Measurements from ENCODE around the gene JUP.
"Not testable (repeated sequence)": the region's sequence is repeated elsewhere in the genome, so short reads cannot be mapped to it uniquely, and the experiment has no call there.

JUP gene

GRCh38 chr17:41786227-41787020 is at the start of gene JUP:
Gene JUP (minus strand): TSS chr17:41786711. CDS start chr17:41771854, 14,857 bp downstream.
- no peak for TF ChIP-seq CTCF (conservative IDR thresholded peaks at IDR 0.05; ENCODE audit: low read length)
- peak within 1 kb of the TSS; percentile 56 for H3K4me3 ChIP-seq (ENCODE audit: low read length)
- peak; percentile 97 for DNase-seq (ENCODE audit: low read depth)

GRCh38 chr17:41835800-41836549 is 49.5 kb upstream of the JUP start, which contains the start of gene NT5C3B:
Gene NT5C3B (minus strand): TSS chr17:41836232. CDS start chr17:41836193, 39 bp downstream.
- TF ChIP-seq CTCF (conservative IDR thresholded peaks at IDR 0.05; ENCODE audit: low read length) = no peak
- H3K4me3 ChIP-seq (ENCODE audit: low read length) = peak within 1 kb of the TSS; percentile 78

GRCh38 chr17:41835214-41835799 is 48.8 kb upstream of the JUP start:
- no peak for TF ChIP-seq CTCF (conservative IDR thresholded peaks at IDR 0.05; ENCODE audit: low read length)
- H3K4me3 ChIP-seq (ENCODE audit: low read length) = peak overlapping the region; percentile 78
- DNase-seq (ENCODE audit: low read depth) = no peak

More at GRCh38 chr17:41835800-41836549, 49.5 kb upstream of the JUP start, which contains the start of gene NT5C3B:
- DNase-seq (ENCODE audit: low read depth) = peak; percentile 46

GRCh38 chr17:41829961-41830360 is 43.5 kb upstream of the JUP start:
- DNase-seq (ENCODE audit: low read depth); H3K4me3 ChIP-seq (ENCODE audit: low read length): not testable (repeated sequence)

- H3K4me3 ChIP-seq (ENCODE audit: low read length) = no peak overlapping the region
- no peak for DNase-seq (ENCODE audit: low read depth)
- no peak for TF ChIP-seq CTCF (conservative IDR thresholded peaks at IDR 0.05; ENCODE audit: low read length)
These were observed 38.8 kb upstream of the JUP start for GRCh38 chr17:41825175-41825845.

GRCh38 chr17:41824086-41824485 is 37.6 kb upstream of the JUP start:
- H3K4me3 ChIP-seq (ENCODE audit: low read length) = no peak overlapping the region
- peak; percentile 71 for DNase-seq (ENCODE audit: low read depth)
- TF ChIP-seq CTCF (conservative IDR thresholded peaks at IDR 0.05; ENCODE audit: low read length) = no peak

GRCh38 chr17:41823580-41823979 is 37.1 kb upstream of the JUP start:
- no peak overlapping the region for H3K4me3 ChIP-seq (ENCODE audit: low read length)
- TF ChIP-seq CTCF (conservative IDR thresholded peaks at IDR 0.05; ENCODE audit: low read length) = no peak
- DNase-seq (ENCODE audit: low read depth) = no peak
